HUES64 (cell line): Measurements from ENCODE around the gene CWF19L2.
"Not testable (repeated sequence)": the region's sequence is repeated elsewhere in the genome, so short reads cannot be mapped to it uniquely, and the experiment has no call there.

Source experiments
- H3K27ac ChIP-seq: 2 replicates; pipeline ENCODE4 v1.7.0; 2013; ENCODE audit warnings: low read depth, low read length, inconsistent platforms
- H3K27me3 ChIP-seq: 2 replicates; pipeline ENCODE4 v1.6.1; 2013; ENCODE audit warnings: mild to moderate bottlenecking, low read length; ENCODE audit not compliant: insufficient read depth
- H3K36me3 ChIP-seq: 2 replicates; pipeline ENCODE4 v1.6.1; 2013; ENCODE audit warnings: mild to moderate bottlenecking, low read length; ENCODE audit not compliant: insufficient read depth
- H3K4me1 ChIP-seq: 2 replicates; pipeline ENCODE4 v1.6.1; 2013; ENCODE audit warnings: mild to moderate bottlenecking, low read length, moderate library complexity; ENCODE audit not compliant: insufficient read depth
- H3K4me3 ChIP-seq: 2 replicates; pipeline ENCODE4 v1.5.1; 2013; ENCODE audit warnings: mild to moderate bottlenecking, low read length, moderate library complexity
- H3K9ac ChIP-seq: 2 replicates; pipeline ENCODE4 v1.6.1; 2013; ENCODE audit warnings: mild to moderate bottlenecking, low read depth, low read length
- H3K9me3 ChIP-seq: 2 replicates; pipeline ENCODE4 v1.6.1; 2013; ENCODE audit warnings: low read depth, low read length; ENCODE audit not compliant: insufficient read depth
- WGBS: fragments of 150-250, 120-280 bp; methylation state at CpG from one replicate; pipeline ENCODE4 v1.1.7; 2013; ENCODE audit warnings: missing lambda C conversion rate; 5-methylcytosine and 5-hydroxymethylcytosine counted together

Gene CWF19L2

DNA sequence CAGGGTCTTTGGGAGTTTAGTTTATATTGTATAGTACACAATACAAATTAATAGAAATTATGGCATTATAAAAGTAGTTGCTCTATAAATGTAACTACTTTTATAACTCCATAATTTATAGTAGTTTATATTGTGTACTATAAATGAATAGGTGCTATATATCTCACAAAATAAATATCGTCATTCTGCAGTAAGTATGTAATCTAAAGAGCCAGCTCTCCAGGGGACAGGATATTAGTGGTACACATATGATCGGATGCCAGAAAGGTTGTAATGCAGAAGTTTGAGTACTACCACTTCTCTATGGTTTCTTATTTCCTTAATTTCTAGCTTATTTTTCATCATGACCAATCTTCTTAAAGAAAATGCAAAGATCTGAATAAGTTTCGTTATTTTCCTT lies 20.2 kb upstream of the CWF19L2 start:
- H3K36me3 ChIP-seq = no peaks in the 10 kb centered on the region
- peaks cover 3% of the 10 kb centered on the region; the same call in 1 of the 2 replicates for H3K27me3 ChIP-seq
- H3K27ac ChIP-seq = no peak overlapping the region
- WGBS = 100% methylated on average over 3 of the region's 3 CpGs
- no peak overlapping the region for H3K4me3 ChIP-seq
- H3K4me1 ChIP-seq = no peaks in the 10 kb centered on the region
- H3K9ac ChIP-seq = no peak overlapping the region
- H3K9me3 ChIP-seq = no peaks in the 10 kb centered on the region

DNA sequence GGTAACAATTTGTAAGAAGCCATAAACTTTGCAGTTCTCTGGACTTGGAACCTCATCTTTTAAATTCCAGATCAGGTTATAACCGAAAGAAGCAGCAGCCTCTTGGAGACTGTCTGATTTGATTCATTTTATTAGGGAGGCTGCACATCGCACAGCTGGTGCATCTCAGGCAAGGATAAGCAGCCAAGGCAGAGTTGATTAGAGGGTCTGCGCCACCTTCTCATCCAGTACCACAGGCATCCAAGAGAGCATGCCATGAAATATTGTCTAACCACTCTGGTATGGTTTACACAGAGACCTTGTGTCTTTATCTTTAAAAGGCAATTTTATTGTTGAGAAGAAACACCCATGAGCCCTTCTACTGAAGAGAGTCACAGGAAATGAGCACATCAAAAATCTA lies 16.2 kb upstream of the CWF19L2 start:
- no peaks in the 10 kb centered on the region for H3K4me1 ChIP-seq
- no peak overlapping the region for H3K27ac ChIP-seq
- WGBS = 96% methylated on average over 3 of the region's 3 CpGs
- no peak overlapping the region for H3K9ac ChIP-seq
- no peaks in the 10 kb centered on the region for H3K9me3 ChIP-seq
- peaks cover 3% of the 10 kb centered on the region; the same call in 1 of the 2 replicates for H3K27me3 ChIP-seq
- H3K4me3 ChIP-seq = no peak overlapping the region
- no peaks in the 10 kb centered on the region for H3K36me3 ChIP-seq

DNA sequence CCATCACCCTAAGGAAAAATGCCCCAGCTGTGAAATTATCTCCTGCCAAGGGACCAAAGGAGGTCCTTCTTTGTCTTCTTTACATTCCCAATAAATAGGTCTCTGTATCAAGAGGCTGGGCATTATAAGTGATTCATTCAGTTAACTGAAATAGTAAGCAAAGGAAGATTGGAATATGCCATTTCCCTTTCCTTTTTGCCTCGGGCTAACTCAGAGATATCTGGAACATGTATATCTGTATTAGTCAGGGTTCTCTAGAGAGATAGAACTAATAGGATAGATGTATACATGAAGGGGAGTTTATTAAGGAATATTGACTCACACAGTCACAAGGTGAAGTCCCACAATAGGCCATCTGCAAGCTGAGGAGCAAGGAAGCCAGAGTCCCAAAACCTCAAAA lies 15.3 kb upstream of the CWF19L2 start:
- Histone ChIP-seq H3K4me3 (no peak overlapping the region), H3K27ac (no peak overlapping the region), H3K9me3 (no peaks in the 10 kb centered on the region), H3K36me3 (no peaks in the 10 kb centered on the region), H3K4me1 (no peaks in the 10 kb centered on the region), H3K9ac (no peak overlapping the region), H3K27me3 (peaks cover 3% of the 10 kb centered on the region; the same call in 1 of the 2 replicates)
- 89% methylated on average over 1 of the region's 1 CpG for WGBS

DNA sequence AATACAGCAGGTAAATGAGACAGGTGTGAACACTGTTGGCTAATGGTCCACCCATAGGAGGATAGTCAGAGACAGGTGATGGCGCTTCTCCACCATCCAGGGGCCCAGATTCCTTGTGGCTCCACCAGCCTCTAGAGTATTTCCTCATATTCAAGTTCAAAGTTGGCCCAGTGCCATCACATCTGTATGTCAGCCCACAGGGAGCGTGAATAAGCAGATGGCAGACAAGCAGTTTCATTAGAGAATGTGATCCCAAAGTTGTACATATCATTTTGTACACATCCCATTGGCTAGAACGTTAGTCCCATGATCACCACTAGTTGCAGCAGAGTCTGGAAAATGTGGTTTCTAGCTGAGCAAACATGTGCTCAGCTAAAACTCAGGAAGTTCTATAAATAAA lies 11.0 kb upstream of the CWF19L2 start:
- 90% methylated on average over 3 of the region's 3 CpGs for WGBS
- H3K36me3 ChIP-seq = no peaks in the 10 kb centered on the region
- no peak overlapping the region for H3K27ac ChIP-seq

DNA sequence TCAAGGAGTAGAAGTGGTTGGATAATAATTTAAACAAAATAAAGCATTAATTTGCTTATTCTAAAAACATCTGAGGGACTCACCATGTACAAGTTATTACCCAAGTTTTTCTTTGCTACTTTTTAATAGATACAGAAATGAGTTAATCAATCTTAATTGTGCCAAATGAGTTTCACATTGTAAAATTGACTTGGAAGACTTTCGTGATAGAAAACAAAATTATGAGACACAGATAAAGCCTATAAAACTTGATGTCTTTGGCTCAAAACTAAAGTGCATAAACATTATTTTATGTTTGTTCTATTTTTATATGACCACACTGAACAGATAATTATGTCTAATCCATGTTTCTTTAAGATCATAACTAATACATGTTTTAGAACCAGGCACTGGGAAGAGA lies 10.1 kb upstream of the CWF19L2 start:
- Histone ChIP-seq H3K27ac (no peak overlapping the region), H3K9ac (no peak overlapping the region), H3K4me3 (no peak overlapping the region), H3K36me3 (no peaks in the 10 kb centered on the region), H3K9me3 (no peaks in the 10 kb centered on the region), H3K27me3 (no peaks in the 10 kb centered on the region), H3K4me1 (no peaks in the 10 kb centered on the region)
- 80% methylated on average over 1 of the region's 1 CpG for WGBS

More for the DNA sequence above, 11.0 kb upstream of the CWF19L2 start:
- no peak overlapping the region for H3K9ac ChIP-seq
- no peaks in the 10 kb centered on the region for H3K27me3 ChIP-seq
- no peaks in the 10 kb centered on the region for H3K9me3 ChIP-seq
- no peak overlapping the region for H3K4me3 ChIP-seq
- no peaks in the 10 kb centered on the region for H3K4me1 ChIP-seq

DNA sequence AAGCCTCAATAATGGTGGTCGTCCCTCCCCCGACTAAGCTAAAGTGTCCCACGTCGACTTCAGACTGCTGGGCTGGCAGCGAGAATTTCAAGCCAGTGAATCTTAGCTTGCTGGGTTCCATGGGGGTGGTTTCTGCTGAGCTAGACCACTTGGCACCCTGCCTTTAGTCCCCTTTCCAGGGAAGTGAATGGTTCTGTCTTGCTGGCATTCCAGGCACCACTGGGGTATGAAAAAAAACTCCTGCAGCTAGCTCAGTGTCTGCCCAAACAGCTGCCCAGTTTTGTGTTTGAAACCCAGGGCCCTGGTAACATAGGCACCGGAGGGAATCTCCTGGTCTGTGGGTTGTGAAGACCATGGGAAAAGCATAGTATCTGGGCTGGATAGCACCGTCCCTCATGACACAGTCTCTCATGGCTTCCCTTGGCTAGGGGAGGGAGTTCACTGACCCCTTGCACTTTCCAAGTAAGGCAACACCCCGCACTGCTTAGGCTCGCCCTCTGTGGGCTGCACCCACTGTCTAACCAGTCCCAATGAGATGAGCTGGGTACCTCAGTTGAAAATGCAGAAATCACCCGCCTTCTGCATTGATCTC lies 8.7 kb upstream of the CWF19L2 start:
- not testable (repeated sequence) for H3K27me3 ChIP-seq, H3K4me1 ChIP-seq, H3K9me3 ChIP-seq, H3K27ac ChIP-seq, H3K9ac ChIP-seq, H3K36me3 ChIP-seq, H3K4me3 ChIP-seq
- 87% methylated on average over 10 of the region's 10 CpGs for WGBS

DNA sequence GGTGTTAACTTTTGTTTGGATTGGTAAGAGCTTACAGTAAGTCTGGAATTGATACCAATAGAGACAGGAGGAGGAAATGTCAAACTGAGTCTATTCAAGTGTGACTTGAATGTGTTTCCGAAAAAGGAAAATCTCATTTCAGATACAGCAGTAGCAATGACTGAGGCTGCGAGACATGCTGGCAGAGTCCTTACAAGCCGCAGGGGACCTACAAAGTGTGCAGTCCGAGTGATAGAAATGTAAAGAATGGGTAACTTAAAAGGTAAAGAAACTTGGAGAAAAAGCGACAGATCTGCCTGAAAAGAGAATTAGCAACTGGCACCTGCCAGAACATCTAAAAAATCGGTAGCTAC lies 444 bp downstream of the CWF19L2 start:
- 0% methylated on average over 6 of the region's 6 CpGs for WGBS
- peak overlapping the region; percentile 41; the same call in 1 of the 2 replicates for H3K27ac ChIP-seq

DNA sequence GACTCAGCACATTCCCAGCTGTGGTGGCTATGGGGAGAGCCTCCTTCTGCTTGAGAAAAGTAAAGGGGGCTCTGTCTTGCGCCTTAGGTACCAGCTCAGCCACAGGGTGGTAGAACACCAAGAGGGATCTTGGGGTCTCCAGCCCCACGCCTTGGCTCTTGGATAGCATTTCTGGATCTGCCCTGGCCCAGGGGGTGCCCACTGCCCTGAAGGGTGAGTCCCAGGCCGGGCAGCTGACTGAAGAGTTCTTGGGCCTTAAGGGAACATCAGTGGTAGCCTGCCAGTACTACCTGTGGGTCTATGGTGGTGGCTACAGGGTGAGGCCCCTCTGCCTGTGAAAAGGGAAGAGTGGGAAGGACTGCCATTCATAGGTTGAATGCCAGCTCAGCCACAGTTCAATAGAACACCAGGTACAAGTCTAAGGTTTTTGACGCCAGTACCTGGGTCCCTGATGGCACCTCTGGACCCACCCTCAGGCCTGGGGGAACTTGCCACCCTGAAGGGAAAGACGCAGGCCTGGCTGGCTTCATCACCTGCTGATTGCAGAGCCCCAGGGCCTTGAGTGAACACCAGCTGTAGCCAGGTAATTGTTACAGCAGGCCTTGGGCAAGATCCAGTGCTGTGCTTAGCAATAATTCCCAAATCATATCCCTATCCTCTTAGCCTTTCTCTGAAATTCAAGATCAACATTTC lies 3.9 kb downstream of the CWF19L2 start:
- no peaks in the 10 kb centered on the region for H3K27me3 ChIP-seq
- H3K9ac ChIP-seq = no peak overlapping the region
- 93% methylated on average over 5 of the region's 5 CpGs for WGBS
- no peak overlapping the region for H3K4me3 ChIP-seq
- H3K4me1 ChIP-seq = no peaks in the 10 kb centered on the region
- no peak overlapping the region for H3K27ac ChIP-seq
- peaks cover 44% of the 10 kb centered on the region for H3K36me3 ChIP-seq
- no peaks in the 10 kb centered on the region for H3K9me3 ChIP-seq

More for the DNA sequence above, 444 bp downstream of the CWF19L2 start:
- H3K9ac ChIP-seq = peak overlapping the region; percentile 87
- no peaks in the 10 kb centered on the region for H3K9me3 ChIP-seq
- H3K27me3 ChIP-seq = no peaks in the 10 kb centered on the region
- H3K4me3 ChIP-seq = peak overlapping the region; percentile 84
- H3K4me1 ChIP-seq = no peaks in the 10 kb centered on the region
- peaks cover 33% of the 10 kb centered on the region for H3K36me3 ChIP-seq

DNA sequence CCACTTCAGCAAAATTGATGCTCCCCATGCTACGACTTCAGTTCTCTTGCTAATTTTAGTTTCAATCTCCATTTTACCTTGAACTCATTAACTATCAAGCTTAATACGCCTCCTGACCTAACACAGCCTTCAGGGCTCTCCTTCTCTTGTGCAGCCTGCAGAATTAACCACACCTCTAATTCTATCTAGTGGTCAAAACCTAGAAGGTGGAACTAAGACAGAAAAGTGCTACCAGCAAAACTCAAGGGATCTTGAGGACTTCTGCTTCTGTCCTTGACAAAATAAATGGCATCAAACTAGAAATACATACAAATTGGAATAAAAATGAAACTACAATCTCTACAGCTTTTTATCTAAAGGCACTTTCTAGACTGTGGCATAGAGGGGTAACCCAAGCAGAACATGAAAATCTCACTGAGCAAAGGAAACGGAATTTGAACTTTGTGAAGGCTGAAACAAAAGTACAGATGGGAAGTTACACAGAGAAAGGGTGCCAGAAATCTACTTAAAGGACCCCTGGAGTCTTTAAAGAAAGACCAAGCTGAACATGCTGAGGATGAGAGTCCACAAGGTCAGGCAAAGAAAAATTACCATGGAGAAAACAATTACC lies 10.7 kb downstream of the CWF19L2 start:
- Histone ChIP-seq H3K4me3 (no peak overlapping the region), H3K9ac (no peak overlapping the region), H3K27me3 (no peaks in the 10 kb centered on the region), H3K36me3 (peaks cover 15% of the 10 kb centered on the region), H3K4me1 (no peaks in the 10 kb centered on the region), H3K27ac (no peak overlapping the region), H3K9me3 (no peaks in the 10 kb centered on the region)
- 94% methylated on average over 3 of the region's 3 CpGs for WGBS

DNA sequence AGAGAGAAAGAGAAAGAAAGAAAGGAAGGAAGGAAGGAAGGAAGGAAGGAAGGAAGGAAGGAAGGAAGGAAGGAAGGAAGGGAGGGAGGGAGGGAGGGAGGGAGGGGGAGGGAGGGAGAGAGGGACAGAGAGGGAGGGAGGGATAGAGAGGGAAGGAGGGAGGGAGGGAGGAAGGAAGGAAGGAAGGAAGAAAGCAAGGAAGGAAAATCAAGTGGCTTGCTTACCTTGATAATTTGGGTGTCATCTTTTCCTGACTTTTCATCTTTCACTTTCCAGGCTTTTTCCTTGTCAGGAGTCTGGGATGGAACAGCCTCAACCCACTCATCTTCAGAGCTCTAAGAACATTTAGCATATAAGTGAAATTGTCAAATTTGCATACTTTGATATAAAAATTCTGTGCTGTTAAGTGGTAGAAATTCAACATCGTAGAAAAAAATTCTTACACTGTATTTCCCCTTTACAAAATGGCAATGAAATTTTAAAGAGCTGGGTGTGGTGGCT lies 14.9 kb downstream of the CWF19L2 start:
- peaks cover 47% of the 10 kb centered on the region for H3K36me3 ChIP-seq
- WGBS = no CpG with 5 or more reads among the region's 1 CpG
- H3K4me1 ChIP-seq = no peaks in the 10 kb centered on the region
- H3K27me3 ChIP-seq = no peaks in the 10 kb centered on the region
- no peak overlapping the region for H3K4me3 ChIP-seq
- no peak overlapping the region for H3K27ac ChIP-seq
- H3K9ac ChIP-seq = no peak overlapping the region
- no peaks in the 10 kb centered on the region for H3K9me3 ChIP-seq

DNA sequence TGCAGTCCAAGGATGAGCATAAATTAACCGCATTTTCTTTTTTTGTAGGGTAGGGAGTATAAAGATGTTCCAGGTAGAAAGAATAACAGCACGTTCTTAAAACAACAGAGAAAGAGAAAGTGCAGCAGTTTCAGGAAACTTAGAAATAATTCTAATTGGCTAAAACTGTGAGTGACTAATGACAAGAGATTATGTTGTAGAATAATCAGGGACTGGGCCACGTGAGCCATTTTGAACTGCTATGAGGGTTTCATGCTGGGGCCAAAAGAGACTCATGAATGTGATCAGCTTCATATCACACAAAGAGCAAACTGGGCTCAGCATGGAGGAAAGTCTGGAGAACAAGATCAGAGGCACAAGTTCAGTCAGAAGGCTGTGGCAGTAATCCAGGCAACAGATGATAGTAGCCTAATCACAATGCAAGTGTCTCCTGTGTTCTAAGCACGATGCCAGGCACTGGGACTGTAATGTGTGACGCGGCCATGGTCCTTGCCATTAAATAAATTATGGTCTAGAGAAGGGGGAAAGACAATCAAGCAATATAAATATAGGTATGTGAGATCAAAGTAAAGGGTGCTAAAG lies 17.9 kb downstream of the CWF19L2 start:
- no peak overlapping the region for H3K9ac ChIP-seq
- no peaks in the 10 kb centered on the region for H3K9me3 ChIP-seq
- 91% methylated on average over 6 of the region's 6 CpGs for WGBS
- H3K4me3 ChIP-seq = no peak overlapping the region
- H3K27ac ChIP-seq = no peak overlapping the region
- H3K27me3 ChIP-seq = no peaks in the 10 kb centered on the region
- no peaks in the 10 kb centered on the region for H3K4me1 ChIP-seq
- H3K36me3 ChIP-seq = peaks cover 58% of the 10 kb centered on the region
